ENCODE measurements around the gene PELI2.

The PELI2 gene

GRCh38 chr14:56120091-56120691 lies 2.0 kb downstream of the PELI2 start:
- DNase-seq: no peak

GRCh38 chr14:56121816-56122215 lies 3.6 kb downstream of the PELI2 start:
- no peak for DNase-seq

GRCh38 chr14:56122301-56122700 lies 4.1 kb downstream of the PELI2 start:
- no peak for DNase-seq

- DNase-seq: no peak
Observed at GRCh38 chr14:56124327-56124726, 6.1 kb downstream of the PELI2 start.

GRCh38 chr14:56125772-56126636 lies 7.8 kb downstream of the PELI2 start:
- no peak for DNase-seq

- DNase-seq: no peak
Observed at GRCh38 chr14:56126637-56126913, 8.4 kb downstream of the PELI2 start.

GRCh38 chr14:56127156-56127555 lies 8.9 kb downstream of the PELI2 start:
- DNase-seq: no peak

- DNase-seq: no peak
Observed at GRCh38 chr14:56129092-56129491, 10.9 kb downstream of the PELI2 start.

GRCh38 chr14:56129933-56130332 lies 11.7 kb downstream of the PELI2 start:
- no peak for DNase-seq

GRCh38 chr14:56131004-56131864 lies 13.0 kb downstream of the PELI2 start:
- DNase-seq: no peak

GRCh38 chr14:56131865-56132833 lies 13.9 kb downstream of the PELI2 start:
- DNase-seq: no peak

- no peak for DNase-seq
Observed at GRCh38 chr14:56133547-56133946, 15.3 kb downstream of the PELI2 start.

- DNase-seq: no peak
Observed at GRCh38 chr14:56135001-56135400, 16.8 kb downstream of the PELI2 start.

GRCh38 chr14:56135668-56136067 lies 17.5 kb downstream of the PELI2 start:
- no peak for DNase-seq

GRCh38 chr14:56136571-56137452 lies 18.6 kb downstream of the PELI2 start:
- DNase-seq: no peak

GRCh38 chr14:56137453-56137807 lies 19.2 kb downstream of the PELI2 start:
- DNase-seq: no peak

GRCh38 chr14:56137849-56138248 lies 19.6 kb downstream of the PELI2 start:
- DNase-seq: no peak

- no peak for DNase-seq
Observed at GRCh38 chr14:56138928-56139327, 20.7 kb downstream of the PELI2 start.

- no peak for DNase-seq
Observed at GRCh38 chr14:56142314-56142713, 24.1 kb downstream of the PELI2 start.

- no peak for DNase-seq
Observed at GRCh38 chr14:56143025-56143424, 24.8 kb downstream of the PELI2 start.

GRCh38 chr14:56144176-56144575 lies 26.0 kb downstream of the PELI2 start:
- no peak for DNase-seq
